ENCODE data around the gene CHRNA10.

- no peak for TF ChIP-seq CTCF (conservative IDR thresholded peaks at IDR 0.05; ENCODE audit: low read length)
- no peak for TF ChIP-seq EZH2phosphoT487 (IDR thresholded peaks at IDR 0.05; ENCODE audit: borderline replicate concordance)
These were observed 44.8 kb downstream of the CHRNA10 start for GRCh38 chr11:3626250-3626960.
